HEK293T (cell line): ENCODE data around the gene GALNT15.

Experiments used
- ARNT ChIP-seq: fragments of 450-650 bp; IDR thresholded peaks from 2 replicates; pipeline ENCODE4 v1.6.1; 2017; ENCODE audit warnings: mild to moderate bottlenecking
- BHLHE40 ChIP-seq: fragments of 450-650 bp; IDR thresholded peaks from 2 replicates; pipeline ENCODE4 v1.6.1; 2016; ENCODE audit warnings: mild to moderate bottlenecking, moderate library complexity, borderline replicate concordance
- ELF4 ChIP-seq: fragments of 450-650 bp; IDR thresholded peaks from 2 replicates; pipeline ENCODE4 v1.6.1; 2017; ENCODE audit warnings: antibody characterized with exemption
- FOXA1 ChIP-seq: fragments of 450-650 bp; IDR thresholded peaks from 2 replicates; pipeline ENCODE4 v1.6.1; 2016; ENCODE audit warnings: mild to moderate bottlenecking
- FOXK2 ChIP-seq: fragments of 450-650 bp; IDR thresholded peaks from 2 replicates; pipeline ENCODE4 v1.6.1; 2016; ENCODE audit warnings: mild to moderate bottlenecking
- FOXM1 ChIP-seq: fragments of 450-650 bp; IDR thresholded peaks from 2 replicates; pipeline ENCODE4 v1.6.1; 2017; ENCODE audit warnings: mild to moderate bottlenecking, borderline replicate concordance
- HDGF ChIP-seq: fragments of 450-650 bp; IDR thresholded peaks from 2 replicates; pipeline ENCODE4 v1.6.1; 2017; ENCODE audit warnings: antibody characterized with exemption, borderline replicate concordance
- NFRKB ChIP-seq: fragments of 450-650 bp; IDR thresholded peaks from 2 replicates; pipeline ENCODE4 v1.6.1; 2016; ENCODE audit warnings: mild to moderate bottlenecking, moderate library complexity
- SP1 ChIP-seq: fragments of 450-650 bp; IDR thresholded peaks from 2 replicates; pipeline ENCODE4 v1.6.1; 2017
- ZNF384 ChIP-seq: fragments of 450-650 bp; IDR thresholded peaks from 2 replicates; pipeline ENCODE4 v1.6.1; 2016

DNA sequence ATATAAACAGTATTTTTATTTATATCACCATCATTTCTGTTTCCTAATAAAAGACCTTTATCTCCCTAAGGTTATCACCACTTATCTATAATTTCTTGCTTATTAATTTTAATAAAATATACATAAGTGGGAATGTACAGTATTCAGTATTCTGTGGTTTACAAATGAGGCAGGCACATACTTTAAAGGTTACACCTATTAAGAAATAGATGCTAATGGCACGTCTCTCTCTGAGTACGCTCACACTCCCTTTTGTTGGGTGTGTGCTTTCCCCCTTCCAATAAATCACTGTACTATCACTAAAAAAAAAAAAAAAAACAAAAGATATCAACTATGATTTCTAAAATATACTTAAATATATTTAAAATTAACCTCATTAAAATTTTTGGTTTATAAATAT, 99.4 kb downstream of the GALNT15 start:
- TF ChIP-seq ARNT (no peak), HDGF (no peak), ZNF384 (no peak), ELF4 (no peak), BHLHE40 (no peak), FOXM1 (no peak), SP1 (no peak), NFRKB (no peak), FOXK2 (no peak), FOXA1 (no peak)
